Lung microvascular endothelial cell (primary cell): Measurements from ENCODE around the gene SLC2A3. TPM values are rescaled to one million over a fixed set of nuclear protein-coding genes. Genes with fewer than 3 reads are reported as not detected.
"Not testable (repeated sequence)": the region's sequence is repeated elsewhere in the genome, so short reads cannot be mapped to it uniquely, and the experiment has no call there.

ENCODE experiments used
- DNase-seq, 2 donors: peaks; one replicate each; pipeline versions ENCODE4 v3.0.0 to v3.0.0-alpha.2; 2010; ENCODE audit warnings: low read depth in 2 of 2
- total RNA-seq: library from RNA; depleted of rRNA; stranded (reverse); fragments of >200 nt; gene quantifications from 2 replicates; pipeline ENCODE4 v1.2.1, GENCODE V29; 2014

The SLC2A3 gene
- total RNA-seq, 1 donor from 2014 or later: 20.2 TPM

GRCh38 chr12:7917392-7918267 is 18.4 kb downstream of the SLC2A3 start:
- DNase-seq: no peak

- DNase-seq: no peak
These were observed 19.1 kb downstream of the SLC2A3 start for GRCh38 chr12:7916936-7917335.

- no peak for DNase-seq
These were observed 20.2 kb downstream of the SLC2A3 start for GRCh38 chr12:7915661-7916403.

- DNase-seq: peak in 1 of 2 donors; percentile 10
These were observed 25.9 kb downstream of the SLC2A3 start for GRCh38 chr12:7910106-7910505.

- DNase-seq: peak; percentile 64 to 75
These were observed 29.0 kb downstream of the SLC2A3 start for GRCh38 chr12:7907009-7907408.

GRCh38 chr12:7906303-7906702 is 29.7 kb downstream of the SLC2A3 start:
- not testable (repeated sequence) for DNase-seq

- DNase-seq: not testable (repeated sequence)
These were observed 30.3 kb downstream of the SLC2A3 start for GRCh38 chr12:7905600-7906125.

GRCh38 chr12:7905071-7905470 is 30.9 kb downstream of the SLC2A3 start:
- peak in 1 of 2 donors; percentile 82 for DNase-seq

GRCh38 chr12:7902416-7902815 is 33.6 kb downstream of the SLC2A3 start:
- DNase-seq: not testable (repeated sequence)

- DNase-seq: no peak
These were observed 36.2 kb downstream of the SLC2A3 start for GRCh38 chr12:7899755-7900154.

- not testable (repeated sequence) for DNase-seq
These were observed 39.3 kb downstream of the SLC2A3 start for GRCh38 chr12:7896726-7897125.

GRCh38 chr12:7892186-7892980 is 43.6 kb downstream of the SLC2A3 start:
- peak in 1 of 2 donors; percentile 20 for DNase-seq

GRCh38 chr12:7884689-7885088 is 51.3 kb downstream of the SLC2A3 start:
- no peak for DNase-seq

GRCh38 chr12:7881736-7882120 is 54.3 kb downstream of the SLC2A3 start:
- DNase-seq: not testable (repeated sequence)

- DNase-seq: not testable (repeated sequence)
These were observed 54.8 kb downstream of the SLC2A3 start for GRCh38 chr12:7880952-7881735.

GRCh38 chr12:7879246-7879645 is 56.7 kb downstream of the SLC2A3 start:
- no peak for DNase-seq

- DNase-seq: no peak
These were observed 58.6 kb downstream of the SLC2A3 start for GRCh38 chr12:7877420-7877819.

- no peak for DNase-seq
These were observed 63.2 kb downstream of the SLC2A3 start, which contains the start of gene SLC2A14 for GRCh38 chr12:7872566-7873319. Gene SLC2A14, minus strand, starts transcription at chr12:7872915. Its CDS starts 3,035 bp downstream, at chr12:7869880.

GRCh38 chr12:7870335-7870734 is 65.7 kb downstream of the SLC2A3 start:
- no peak for DNase-seq
